Activated T-cell treated with anti-CD3 and anti-CD28 coated beads, Interleukin-2, amount 50 U/mL, for 48 hours (primary cell): ENCODE results near the gene HPRT1.

Source experiments
- DNase-seq, 2 experiments: peaks; one replicate each; pipeline ENCODE4 v3.0.0-alpha.2; 2020

HPRT1 gene

DNA sequence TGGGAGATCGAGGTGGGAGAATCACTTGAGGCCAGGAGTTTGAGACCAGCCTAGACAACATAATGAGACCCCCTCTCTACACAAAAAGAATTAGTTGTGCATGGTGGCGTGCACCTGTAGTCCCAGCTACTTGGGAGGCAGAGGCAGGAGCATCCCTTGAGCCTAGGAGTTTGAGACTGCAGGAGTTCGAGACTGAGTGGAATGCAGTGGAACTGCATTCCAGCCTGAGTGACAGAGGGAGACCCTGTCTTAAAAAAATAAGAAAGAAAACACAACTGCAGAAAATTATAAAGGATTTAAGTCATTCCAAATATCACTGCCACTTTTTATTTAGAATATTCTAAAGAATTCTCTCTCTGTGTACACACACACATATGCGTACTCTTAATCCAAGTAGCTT is 18.4 kb downstream of the HPRT1 start:
- no peak for DNase-seq

DNA sequence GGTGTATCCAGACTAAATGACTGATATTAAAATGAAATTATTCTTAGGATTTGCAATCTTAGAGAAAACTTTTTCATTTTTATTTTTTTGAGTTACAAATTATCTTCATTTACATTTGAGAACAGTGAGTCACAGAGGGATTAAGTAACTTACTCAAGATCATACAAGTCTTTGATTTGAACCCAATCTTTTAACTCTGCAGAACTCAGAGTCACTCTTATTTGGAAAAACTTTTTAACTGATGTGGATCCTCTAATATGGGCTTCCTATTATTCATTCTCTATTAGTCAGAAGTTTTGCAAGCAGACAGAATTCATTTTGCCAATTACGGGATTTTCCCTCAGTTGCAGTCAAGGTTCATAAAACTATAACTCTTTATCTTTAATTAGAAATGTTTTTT is 20.1 kb downstream of the HPRT1 start:
- DNase-seq: no peak

DNA sequence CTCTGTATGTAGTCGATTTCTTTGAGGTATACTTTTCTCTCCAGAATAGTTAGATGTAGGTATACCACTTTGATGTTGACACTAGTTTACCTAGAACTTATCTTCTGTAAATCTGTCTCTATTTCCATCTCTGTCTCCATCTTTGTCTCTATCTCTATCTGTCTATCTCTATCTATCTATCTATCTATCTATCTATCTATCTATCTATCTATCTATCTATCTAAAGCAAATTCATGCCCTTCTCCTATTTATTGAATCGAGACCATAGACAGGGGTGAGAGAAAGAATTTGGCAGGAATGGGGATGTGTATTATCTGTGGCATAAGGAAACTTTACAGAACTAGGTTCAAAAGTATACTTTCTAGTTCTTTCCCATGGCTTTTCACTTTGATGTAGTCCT is 21.4 kb downstream of the HPRT1 start:
- DNase-seq: no peak

DNA sequence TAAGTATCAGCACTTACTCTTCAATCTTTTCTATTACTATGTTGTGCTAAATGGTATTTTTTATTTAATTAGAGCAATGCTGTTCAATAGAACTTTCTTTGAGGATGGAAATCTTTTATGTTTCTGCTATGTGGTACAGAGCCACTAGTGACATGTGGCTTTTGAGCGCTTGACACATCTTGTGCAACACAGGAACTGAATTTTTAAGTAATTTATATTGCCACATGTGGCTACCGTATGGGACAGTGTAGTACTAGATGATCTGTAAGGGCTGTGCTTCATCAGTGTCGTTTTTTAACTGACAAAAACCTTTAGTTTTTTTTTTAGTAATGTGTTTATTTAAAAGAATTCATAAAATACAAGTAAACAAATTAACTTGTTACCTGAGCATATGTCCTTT is 22.4 kb downstream of the HPRT1 start:
- DNase-seq: no peak

DNA sequence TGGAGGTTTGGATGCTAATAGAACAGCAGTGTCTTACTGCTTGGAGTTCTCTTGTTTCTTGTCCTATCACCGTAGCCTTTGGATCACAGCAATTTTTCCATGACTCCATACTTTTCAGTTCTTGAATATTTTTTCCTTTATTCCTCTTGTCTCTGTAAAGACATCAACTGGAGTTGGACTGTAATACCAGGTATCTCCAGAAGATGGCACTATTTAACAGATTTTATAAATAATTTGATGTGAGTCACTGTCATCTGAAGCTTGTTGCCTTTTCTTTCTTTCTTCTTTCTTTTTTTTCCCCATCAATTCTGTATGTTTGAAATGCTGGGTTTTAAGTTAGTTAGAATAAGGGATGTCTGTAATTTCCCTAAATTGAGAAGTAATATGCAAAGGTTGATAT is 24.1 kb downstream of the HPRT1 start:
- no peak for DNase-seq

DNA sequence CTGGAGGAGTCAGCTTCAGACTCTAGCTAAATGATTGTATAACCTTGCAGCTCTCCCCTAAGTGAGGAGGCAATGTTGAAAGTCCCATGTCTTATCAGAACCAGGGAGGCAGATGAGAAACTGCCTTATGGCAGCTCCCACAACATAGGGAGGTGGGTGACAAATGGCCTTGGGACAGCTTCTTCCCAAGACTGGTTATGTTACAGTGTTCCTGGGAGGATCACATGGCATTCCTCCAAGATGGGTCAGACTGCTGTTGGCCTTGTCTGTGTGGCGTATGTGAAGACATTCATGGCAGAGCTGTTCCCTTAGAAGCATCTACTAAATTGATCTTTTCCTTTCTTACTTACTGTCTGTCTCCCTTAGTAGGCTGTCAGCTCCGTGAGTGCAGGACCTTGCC is 42.0 kb downstream of the HPRT1 start:
- DNase-seq: no peak

DNA sequence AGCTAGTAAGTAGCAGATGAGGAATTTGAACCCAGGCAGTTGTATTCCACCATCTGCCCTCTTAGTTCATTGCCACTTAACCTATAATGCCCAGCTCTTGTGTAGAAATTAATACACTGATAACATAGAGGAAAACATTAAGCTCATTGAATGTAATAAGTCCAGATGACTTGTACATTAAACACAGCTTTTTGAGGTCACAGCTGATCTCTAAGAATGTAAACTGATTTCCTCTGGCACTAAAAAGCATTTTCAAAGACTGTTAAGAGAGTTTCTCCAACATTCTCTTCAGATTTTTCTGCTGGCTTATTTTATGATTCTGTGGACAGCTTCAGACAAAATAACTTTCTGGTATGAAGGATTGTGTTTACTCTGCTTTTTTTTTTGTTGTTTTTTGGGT is 42.7 kb downstream of the HPRT1 start:
- DNase-seq: no peak

DNA sequence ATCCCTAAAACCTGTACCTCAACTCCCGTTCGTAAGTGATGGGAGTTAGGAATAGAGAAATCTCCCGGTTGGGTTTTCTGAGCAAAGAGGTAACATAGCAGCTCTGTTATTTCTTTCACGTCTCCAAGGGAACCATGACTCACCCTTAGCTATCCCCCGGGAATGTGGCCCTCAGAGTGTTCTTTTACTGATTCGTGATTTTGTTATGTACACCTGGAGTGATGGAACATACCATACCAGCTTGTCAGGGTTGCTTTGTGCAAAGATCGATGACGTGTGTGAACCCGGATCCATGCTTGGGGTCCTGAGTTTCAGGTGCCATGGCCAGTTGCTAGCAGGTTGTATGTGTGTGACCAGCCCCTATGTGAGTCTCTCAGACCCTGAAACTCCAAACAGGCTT is 52.6 kb downstream of the HPRT1 start:
- no peak for DNase-seq

DNA sequence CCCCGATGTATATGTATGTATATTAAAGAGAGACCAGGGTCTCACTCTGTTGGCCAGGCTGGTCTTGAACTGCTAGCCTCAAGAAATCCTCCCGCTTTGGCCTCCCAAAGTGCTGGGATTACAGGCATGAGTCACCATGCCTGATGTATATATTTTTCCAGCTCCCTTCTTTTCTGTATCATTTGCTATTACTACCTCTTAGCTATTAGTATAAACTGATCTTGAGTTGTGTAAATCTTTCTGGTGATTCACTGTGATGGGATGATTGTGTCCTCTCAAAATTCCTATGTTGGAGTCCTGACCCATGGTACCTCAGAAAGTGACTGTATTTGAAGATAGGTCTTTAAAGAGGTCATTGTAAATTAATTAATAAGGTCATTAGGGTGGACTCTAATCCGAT is 53.1 kb downstream of the HPRT1 start:
- DNase-seq: no peak

DNA sequence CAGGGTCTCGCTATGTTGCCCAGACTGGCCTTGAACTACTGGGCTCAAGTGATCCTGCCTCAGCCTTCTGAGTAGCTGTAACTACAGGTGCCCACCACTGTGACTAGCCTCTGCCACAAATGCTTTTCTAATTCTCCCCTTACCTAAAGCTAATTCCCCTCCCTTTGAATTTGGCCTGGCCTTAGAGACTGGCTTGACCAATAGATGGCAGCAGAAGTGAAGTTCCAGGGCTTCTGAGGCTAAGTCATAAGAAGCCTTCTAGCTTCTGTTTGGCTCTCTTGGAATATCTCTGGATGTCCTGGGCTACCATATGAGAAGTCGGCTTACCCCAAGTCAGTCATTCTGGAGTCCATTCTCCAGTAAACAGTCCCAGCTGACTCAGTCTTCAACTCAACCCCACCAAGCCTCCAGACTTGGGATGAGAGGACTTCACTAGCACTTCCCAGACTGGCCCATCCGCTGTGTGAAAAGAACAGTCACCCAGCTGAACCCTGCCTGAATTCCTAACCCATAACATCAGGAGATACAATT is 61.0 kb downstream of the HPRT1 start:
- no peak for DNase-seq

DNA sequence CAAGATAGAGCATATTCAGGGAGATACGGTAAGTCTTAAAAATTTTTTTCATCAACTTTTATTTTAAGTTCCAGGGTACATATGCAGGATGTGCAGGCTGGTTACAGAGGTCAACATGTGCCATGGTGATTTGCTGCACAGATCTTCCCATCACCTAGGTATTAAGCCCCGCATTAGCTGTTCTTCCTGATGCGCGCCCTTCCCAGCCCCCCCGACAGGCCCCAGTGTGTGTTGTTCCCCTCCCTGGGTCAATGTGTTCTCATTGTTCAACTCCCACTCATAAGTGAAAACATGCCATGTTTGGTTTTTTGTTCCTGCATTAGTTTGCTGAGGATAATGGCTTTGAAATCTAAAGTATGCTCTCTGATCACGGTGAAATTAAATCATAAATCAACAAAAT is 64.2 kb downstream of the HPRT1 start:
- no peak for DNase-seq

DNA sequence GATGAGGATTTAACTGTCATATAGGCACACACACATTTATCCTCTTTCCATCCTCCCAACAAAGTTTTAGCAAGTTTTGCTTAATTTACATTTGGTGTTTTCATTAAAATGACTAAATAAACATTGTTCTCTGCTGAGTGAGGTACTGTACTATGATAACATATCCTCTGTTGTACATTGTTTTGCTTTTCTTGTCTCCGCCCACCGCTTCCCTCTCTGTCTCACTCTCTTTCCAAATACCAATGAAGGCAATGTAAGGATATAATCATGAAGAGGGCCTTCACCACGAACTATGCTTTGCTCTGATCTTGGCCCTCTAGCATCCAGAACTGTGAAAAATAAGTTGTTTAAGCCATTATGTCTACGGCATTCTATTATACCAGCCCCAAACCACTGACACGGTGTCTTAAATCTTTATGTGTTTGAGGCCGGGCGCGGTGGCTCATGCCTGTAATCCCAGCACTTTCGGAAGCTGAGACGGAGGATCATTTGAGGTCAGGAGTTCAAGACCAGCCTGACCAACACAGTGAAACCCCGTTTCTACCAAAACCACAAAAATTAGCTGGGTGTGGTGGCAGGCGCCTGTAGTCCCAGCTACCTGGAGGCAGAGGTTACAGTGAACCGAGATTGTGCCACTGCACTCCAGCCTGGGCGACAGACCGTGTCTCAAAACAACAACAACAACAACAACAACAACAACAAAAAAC is 65.3 kb downstream of the HPRT1 start:
- no peak for DNase-seq

DNA sequence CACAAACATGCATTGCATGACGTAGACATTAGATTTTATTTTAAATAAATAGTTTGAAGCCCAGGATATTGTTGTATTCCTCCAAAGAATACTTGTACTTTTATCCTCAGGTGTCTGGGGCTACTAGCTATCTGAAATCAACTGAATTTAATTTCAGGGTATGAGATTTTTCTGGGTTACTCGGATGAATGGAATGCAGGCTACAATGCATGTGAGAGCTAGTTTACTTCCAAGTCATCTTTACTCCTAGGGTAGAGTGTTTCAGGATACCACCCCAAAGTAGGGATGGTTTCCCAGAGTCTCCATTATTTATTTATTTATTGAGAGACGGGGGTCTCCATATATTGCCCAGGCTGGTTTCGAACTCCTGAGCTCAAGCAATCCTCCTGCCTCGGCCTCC is 66.4 kb downstream of the HPRT1 start:
- DNase-seq: no peak

DNA sequence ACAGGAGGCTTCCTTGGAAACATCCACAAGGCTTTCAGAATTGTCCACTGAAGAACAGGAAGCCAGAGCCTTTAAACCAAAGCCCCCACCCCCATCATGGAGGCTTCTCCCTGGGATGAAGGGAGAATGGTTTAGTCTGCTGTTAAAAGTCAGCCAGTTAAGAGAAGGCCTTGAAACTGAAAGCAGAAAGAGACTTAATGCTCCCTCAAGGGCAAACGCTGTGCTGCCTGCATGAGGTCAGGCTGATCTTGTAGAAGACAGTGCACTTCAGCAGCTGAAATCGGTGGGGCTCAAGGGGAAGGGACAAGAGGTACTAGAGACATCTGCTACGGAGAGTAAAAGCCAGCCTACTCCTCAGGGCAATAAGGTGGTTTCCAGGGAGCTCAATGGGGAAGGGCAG is 69.0 kb downstream of the HPRT1 start:
- no peak for DNase-seq

DNA sequence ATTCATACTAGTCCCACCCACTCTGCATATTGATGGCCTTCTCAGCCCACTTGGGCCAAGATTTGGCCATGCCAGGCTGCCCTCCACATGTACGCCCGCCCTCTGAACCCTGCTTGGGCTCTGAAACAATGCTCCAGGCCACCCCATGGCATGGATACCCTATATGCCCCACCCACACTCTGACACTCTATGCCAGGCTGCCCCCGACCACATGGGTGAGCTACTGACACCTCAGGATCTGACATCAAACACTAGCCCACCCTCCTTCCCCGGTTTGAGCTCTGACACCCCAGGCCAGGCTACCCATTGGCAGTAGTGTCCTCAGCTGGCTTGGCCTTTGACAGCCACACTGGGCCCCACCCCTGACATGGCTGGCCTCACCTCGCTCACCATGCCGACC is 69.5 kb downstream of the HPRT1 start:
- DNase-seq: no peak

DNA sequence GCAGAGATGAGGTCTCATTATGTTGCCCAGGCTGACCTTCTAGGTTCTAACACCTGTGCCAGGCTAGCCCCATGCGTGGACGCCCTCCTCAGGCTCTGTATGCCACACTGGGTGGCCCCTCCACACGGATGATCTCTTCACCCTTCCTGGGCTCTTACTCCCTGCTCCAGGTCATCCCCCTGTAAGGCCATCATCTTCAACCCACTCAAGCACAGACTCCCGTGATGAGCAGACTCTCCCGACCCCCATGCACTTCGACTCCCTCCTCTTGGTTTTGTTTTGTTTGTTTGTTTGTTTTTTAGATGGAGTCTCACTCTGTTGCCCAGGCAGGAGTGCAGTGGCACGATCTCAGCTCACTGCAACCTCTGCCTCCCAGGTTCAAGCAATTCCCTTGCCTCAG is 70.9 kb downstream of the HPRT1 start:
- no peak for DNase-seq

DNA sequence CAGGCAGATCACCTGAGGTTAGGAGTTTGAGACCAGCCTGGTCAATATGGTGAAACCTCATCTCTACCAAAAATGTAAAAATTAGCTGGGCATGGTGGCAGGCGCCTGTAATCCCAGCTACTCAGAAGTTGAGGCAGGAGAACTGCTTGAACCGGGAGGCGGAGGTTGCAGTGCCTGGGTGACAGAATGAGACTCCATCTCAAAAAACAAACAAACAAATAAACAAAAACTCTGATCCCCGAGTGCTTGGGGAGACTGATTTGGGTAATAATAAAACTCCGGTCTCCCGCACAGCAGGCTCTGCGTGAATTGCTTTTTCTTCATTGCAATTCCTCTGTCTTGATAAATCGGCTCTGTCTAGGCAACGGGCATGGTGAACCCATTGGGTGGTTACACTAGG is 73.4 kb downstream of the HPRT1 start:
- no peak for DNase-seq

DNA sequence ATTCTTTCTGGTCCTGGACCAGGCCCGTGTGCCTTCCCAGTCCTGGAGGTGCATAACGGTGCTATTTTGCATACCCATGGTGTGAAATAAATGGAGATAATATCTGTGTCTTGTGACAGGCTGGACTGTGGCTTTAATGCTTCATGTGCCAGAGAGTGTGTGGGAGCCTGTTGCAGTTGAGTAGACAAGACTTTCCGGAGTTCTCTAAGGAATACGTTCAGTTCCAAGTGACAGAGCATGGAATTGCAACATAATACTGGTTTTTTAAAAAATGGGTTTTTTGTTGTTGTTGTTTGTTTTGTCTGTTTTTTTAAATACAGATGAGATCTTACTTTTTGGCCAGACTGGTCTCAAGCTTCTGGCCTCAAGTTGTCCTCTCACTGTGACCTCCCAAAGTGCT is 74.0 kb downstream of the HPRT1 start:
- no peak for DNase-seq

DNA sequence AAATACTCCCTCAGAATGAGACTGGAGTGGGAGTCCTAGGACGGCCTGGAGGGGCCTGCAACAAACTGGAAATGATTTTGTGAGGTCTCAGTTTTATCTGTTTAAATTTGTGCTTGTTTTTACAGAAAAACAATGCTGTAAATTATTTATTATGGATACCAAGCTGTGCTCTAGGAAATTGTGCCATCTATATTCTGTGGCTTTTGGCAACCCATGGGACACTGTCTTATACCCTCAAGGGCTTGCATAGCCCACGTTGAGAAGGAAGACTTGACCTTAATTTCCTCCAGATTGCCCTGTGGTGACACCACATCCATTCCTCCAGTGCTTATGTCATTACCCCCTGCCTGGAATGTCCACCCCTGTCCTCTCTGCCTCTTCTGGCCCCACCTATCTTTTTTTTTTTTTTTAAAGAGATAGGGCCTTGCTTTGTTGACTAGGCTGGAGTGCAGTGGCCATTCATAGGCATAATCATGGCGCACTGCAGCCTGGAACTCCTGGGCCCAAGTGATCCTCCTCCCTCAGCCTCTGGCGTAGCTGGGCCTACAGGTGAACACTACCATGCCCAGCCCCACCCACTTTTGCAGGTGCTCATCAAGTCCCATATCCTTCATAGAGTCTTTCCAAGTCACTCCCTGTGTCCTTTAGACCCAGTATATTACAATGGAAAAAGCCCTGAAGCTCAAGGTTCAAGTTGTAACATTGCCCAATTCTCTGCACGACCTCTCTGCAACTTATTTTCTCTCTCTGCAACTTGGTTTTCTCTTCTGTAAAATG is 77.4 kb downstream of the HPRT1 start:
- no peak for DNase-seq

DNA sequence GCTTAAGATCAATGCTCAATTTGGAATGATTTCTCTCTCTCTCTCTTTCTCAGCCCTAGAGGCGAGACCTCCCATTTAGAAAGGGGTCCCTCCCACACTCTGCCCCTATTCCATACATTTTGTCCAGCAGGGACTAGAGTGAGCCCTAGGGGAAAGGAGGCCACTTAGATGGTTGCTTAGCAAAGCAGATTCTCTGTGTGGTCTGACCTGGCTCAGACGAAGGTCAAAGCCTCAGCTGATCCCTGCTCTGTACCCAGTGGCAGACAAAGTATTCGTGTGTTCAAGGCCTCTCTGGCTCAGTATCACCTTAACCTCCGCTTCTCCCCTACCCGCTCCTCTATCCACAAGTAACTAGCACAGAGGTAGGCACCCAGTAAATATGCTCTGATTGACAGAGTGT is 78.4 kb downstream of the HPRT1 start:
- no peak for DNase-seq

DNA sequence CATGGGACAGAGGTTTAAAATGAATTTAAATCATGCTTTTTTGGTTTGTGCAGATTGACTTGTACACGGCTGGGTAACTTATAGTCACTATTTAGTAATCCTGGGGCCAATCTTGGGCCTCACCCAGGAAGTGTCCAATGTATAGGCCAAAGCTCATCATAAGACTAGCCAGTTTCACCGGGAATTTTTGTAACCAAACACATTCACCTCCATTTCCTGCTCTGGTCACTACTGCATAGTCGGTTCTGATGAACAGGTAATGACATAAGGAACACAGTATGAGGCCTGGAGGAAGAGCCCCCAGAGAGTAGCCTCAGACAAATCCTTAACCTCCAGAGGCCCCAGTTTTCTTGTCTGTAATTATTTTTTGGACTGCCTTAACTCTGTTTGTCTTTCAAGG is 81.9 kb downstream of the HPRT1 start:
- no peak for DNase-seq

DNA sequence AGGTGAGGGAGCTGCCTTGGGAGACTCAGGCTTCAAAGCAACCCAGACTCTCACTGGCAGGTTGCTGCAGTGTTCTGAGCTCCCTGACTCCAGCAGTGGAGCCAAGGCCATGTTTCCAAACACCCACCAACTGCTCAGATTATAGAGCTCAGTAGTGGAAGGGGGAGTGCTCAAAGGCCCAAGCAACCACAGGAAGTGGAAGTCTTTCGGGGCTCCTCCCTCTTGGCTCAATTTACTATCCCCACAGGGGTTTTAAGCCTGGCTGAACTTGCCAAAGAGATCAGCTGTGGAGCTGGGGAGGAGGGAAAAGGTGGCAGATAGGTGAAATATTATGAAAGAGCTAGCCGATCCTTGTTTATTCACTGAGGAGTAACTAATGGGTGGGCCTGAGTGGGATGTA is 82.5 kb downstream of the HPRT1 start:
- no peak for DNase-seq

DNA sequence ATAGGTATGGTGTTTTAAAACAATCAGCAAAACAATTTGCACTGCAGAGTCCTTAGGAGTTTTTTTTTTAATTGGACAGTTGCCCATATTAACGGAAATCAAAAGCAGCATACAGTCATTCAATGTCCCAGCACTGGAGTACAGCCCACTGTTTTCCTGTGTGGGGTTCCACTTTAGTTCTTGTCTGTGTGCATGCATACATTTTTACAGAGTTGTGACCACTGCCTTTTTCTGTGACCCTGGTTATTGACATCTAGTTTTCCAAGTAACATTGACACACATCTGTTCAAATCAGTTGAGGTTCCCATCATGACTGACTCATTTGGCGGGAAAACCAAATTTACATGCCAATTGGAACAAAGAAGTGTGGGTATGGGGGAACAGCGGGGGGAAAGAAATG is 83.3 kb downstream of the HPRT1 start:
- no peak for DNase-seq

DNA sequence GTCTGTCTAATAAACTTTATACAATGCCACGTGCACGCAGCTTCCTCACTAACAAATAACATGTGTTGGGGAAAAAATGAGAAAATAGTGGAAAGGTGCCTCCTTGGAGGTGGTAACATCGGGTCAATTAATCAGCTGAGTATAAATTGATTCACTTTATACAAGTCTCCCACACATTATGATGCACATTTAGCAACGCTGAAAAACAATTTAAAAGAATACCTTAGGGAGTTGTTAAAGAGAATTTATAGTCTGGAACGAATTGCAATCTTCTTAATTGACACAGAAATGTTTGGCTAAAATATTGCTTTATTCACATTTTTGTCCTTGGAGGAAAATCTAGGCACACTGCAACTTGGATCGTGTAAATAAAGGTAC is 84.2 kb downstream of the HPRT1 start:
- no peak for DNase-seq
